HG03460 (cell line): ENCODE measurements around the gene KLHL2.

Experiments used
- ATAC-seq: cut with Tn5 transposase; IDR thresholded peaks from one replicate; pipeline ENCODE4 v1.9.1; 2021; ENCODE audit not compliant: unreplicated experiment

KLHL2 gene

GRCh38 chr4:165286619-165287340 lies 79.4 kb downstream of the KLHL2 start:
- peak; percentile 65 for ATAC-seq

- ATAC-seq = peak; percentile 56
These were observed 80.9 kb downstream of the KLHL2 start for GRCh38 chr4:165288226-165288625.

GRCh38 chr4:165288639-165289422 lies 81.5 kb downstream of the KLHL2 start:
- ATAC-seq = peak; percentile 18

- ATAC-seq = no peak
These were observed 82.0 kb downstream of the KLHL2 start for GRCh38 chr4:165289423-165289785.

GRCh38 chr4:165293061-165293460 lies 85.7 kb downstream of the KLHL2 start:
- ATAC-seq = no peak

GRCh38 chr4:165293927-165294649 lies 86.7 kb downstream of the KLHL2 start:
- ATAC-seq = no peak

- ATAC-seq = peak; percentile 96
These were observed 87.5 kb downstream of the KLHL2 start for GRCh38 chr4:165294907-165295306.

- no peak for ATAC-seq
These were observed 90.3 kb downstream of the KLHL2 start for GRCh38 chr4:165297626-165298025.

- no peak for ATAC-seq
These were observed 92.2 kb downstream of the KLHL2 start for GRCh38 chr4:165299399-165300060.

- peak; percentile 85 for ATAC-seq
These were observed 94.5 kb downstream of the KLHL2 start for GRCh38 chr4:165301833-165302232.

- ATAC-seq = no peak
These were observed 95.3 kb downstream of the KLHL2 start for GRCh38 chr4:165302658-165303057.

GRCh38 chr4:165308166-165308565 lies 100.8 kb downstream of the KLHL2 start:
- no peak for ATAC-seq

- no peak for ATAC-seq
These were observed 101.2 kb downstream of the KLHL2 start for GRCh38 chr4:165308606-165309005.

GRCh38 chr4:165309456-165309855 lies 102.1 kb downstream of the KLHL2 start:
- no peak for ATAC-seq

- no peak for ATAC-seq
These were observed 105.1 kb downstream of the KLHL2 start for GRCh38 chr4:165312506-165312905.

- no peak for ATAC-seq
These were observed 111.7 kb downstream of the KLHL2 start for GRCh38 chr4:165319030-165319429.

- no peak for ATAC-seq
These were observed 112.1 kb downstream of the KLHL2 start for GRCh38 chr4:165319509-165319908.

GRCh38 chr4:165324236-165324917 lies 117.0 kb downstream of the KLHL2 start:
- ATAC-seq = no peak

- ATAC-seq = no peak
These were observed 117.5 kb downstream of the KLHL2 start for GRCh38 chr4:165324918-165325304.

GRCh38 chr4:165325732-165326512 lies 118.6 kb downstream of the KLHL2 start:
- ATAC-seq = no peak
